Cardiac muscle cell (in vitro differentiated cells and primary cell): Measurements from ENCODE around the gene KRTAP3-2. TPM values are rescaled to one million over a fixed set of nuclear protein-coding genes. Genes with fewer than 3 reads are reported as not detected.

ENCODE experiments used
- DNase-seq, 2 donors: peaks; one replicate each; pipeline versions ENCODE4 v3.0.0 to v3.0.0-alpha.2; 2010 to 2017; ENCODE audit warnings: low read depth in 1 of 2, low spot score in 1 of 2
- H3K27ac ChIP-seq: fragments of 200-600 bp; sonication (generic); 2 replicates; pipeline ENCODE4 v1.5.1; 2016
- H3K27me3 ChIP-seq: fragments of 200-600 bp; sonication (generic); 2 replicates; pipeline ENCODE4 v1.6.0; 2016; ENCODE audit warnings: control low read depth
- H3K36me3 ChIP-seq: fragments of 200-600 bp; sonication (generic); 2 replicates; pipeline ENCODE4 v1.5.1; 2016; ENCODE audit warnings: control low read depth
- H3K4me1 ChIP-seq: fragments of 200-600 bp; sonication (generic); 2 replicates; pipeline ENCODE4 v1.8.1; 2017; ENCODE audit warnings: low read depth, mild to moderate bottlenecking, mixed run types
- H3K4me3 ChIP-seq: fragments of 200-600 bp; sonication (generic); 2 replicates; pipeline ENCODE4 v1.5.1; 2016; ENCODE audit warnings: mild to moderate bottlenecking
- H3K9me3 ChIP-seq: fragments of 200-600 bp; sonication (generic); 2 replicates; pipeline ENCODE4 v1.5.1; 2017; ENCODE audit warnings: low read depth, mild to moderate bottlenecking, control low read depth
- polyA plus RNA-seq: library from polyadenylated mRNA; unstranded; fragments of >200 nt; fragmentation: Nextera tagmentation; extraction: Ambion mirVana; gene quantifications from 2 replicates; pipeline ENCODE4 v1.2.1, GENCODE V29; 2016
- total RNA-seq: library from RNA; depleted of rRNA; stranded (reverse); fragments of >200 nt; gene quantifications from 2 replicates; pipeline ENCODE4 v1.2.3, GENCODE V29; 2016
- TF ChIP-seq, protein P1 (sequence below): IDR thresholded peaks from 2 replicates; pipeline ENCODE4 v1.5.1; 2012; ENCODE audit warnings: low read depth, mild to moderate bottlenecking, low read length

KRTAP3-2 gene
- total and polyA plus RNA-seq, 2 experiments from 2014 or later = not detected

GRCh38 chr17:41012326-41013120 lies 12.8 kb upstream of the KRTAP3-2 start:
- Histone ChIP-seq H3K36me3 (no peaks in the 10 kb centered on the region), H3K27me3 (no peaks in the 10 kb centered on the region), H3K4me3 (no peak overlapping the region), H3K4me1 (no peaks in the 10 kb centered on the region), H3K27ac (no peak overlapping the region), H3K9me3 (no peaks in the 10 kb centered on the region)
- TF ChIP-seq, protein P1, sequence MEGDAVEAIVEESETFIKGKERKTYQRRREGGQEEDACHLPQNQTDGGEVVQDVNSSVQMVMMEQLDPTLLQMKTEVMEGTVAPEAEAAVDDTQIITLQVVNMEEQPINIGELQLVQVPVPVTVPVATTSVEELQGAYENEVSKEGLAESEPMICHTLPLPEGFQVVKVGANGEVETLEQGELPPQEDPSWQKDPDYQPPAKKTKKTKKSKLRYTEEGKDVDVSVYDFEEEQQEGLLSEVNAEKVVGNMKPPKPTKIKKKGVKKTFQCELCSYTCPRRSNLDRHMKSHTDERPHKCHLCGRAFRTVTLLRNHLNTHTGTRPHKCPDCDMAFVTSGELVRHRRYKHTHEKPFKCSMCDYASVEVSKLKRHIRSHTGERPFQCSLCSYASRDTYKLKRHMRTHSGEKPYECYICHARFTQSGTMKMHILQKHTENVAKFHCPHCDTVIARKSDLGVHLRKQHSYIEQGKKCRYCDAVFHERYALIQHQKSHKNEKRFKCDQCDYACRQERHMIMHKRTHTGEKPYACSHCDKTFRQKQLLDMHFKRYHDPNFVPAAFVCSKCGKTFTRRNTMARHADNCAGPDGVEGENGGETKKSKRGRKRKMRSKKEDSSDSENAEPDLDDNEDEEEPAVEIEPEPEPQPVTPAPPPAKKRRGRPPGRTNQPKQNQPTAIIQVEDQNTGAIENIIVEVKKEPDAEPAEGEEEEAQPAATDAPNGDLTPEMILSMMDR = no peak
- no peak for DNase-seq

DNA sequence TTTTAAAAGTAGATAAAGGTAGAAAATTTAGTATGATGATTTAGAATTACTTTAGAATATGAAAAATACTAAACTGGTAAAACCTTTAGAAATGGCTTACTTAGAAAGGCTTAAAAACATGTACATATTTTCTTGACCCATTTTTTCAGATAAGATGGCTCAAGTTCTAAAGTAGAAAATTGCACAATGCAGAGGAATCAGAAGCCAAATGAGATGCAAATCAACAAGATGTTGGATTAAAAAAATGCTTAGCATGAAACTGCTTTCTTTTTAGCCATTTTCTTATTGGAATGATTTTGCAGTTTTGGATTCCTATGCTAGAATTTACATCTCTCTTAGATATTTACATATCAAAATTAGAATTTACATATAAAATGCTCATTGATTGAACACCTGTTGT lies 10.7 kb upstream of the KRTAP3-2 start:
- Histone ChIP-seq H3K36me3 (no peaks in the 10 kb centered on the region), H3K9me3 (no peaks in the 10 kb centered on the region), H3K4me3 (no peak overlapping the region), H3K4me1 (no peaks in the 10 kb centered on the region), H3K27ac (no peak overlapping the region), H3K27me3 (no peaks in the 10 kb centered on the region)
- TF ChIP-seq, protein P1 = no peak
- DNase-seq = no peak

DNA sequence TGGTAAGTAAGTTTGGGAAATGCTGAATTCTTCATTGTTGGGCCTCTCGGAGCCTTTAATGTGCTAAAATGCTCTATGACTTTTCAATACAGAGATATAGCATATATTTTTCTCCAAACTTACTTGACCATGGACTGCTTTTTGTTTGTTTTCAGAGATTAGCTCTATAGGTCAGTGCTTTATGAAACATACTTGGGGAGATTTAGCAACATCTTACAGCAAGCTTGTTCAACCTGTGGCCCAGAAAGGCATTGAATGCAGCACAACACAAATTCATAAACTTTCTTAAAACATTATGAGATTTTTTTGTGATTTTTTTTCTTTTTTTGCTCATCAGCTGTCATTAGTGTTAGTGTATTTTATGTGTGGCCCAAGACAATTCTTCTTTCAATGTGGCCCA lies 10.2 kb upstream of the KRTAP3-2 start:
- no peak overlapping the region for H3K4me3 ChIP-seq
- TF ChIP-seq, protein P1 = no peak
- H3K4me1 ChIP-seq = no peaks in the 10 kb centered on the region
- H3K27ac ChIP-seq = no peak overlapping the region
- no peaks in the 10 kb centered on the region for H3K36me3 ChIP-seq
- no peaks in the 10 kb centered on the region for H3K27me3 ChIP-seq
- DNase-seq = no peak
- H3K9me3 ChIP-seq = no peaks in the 10 kb centered on the region

DNA sequence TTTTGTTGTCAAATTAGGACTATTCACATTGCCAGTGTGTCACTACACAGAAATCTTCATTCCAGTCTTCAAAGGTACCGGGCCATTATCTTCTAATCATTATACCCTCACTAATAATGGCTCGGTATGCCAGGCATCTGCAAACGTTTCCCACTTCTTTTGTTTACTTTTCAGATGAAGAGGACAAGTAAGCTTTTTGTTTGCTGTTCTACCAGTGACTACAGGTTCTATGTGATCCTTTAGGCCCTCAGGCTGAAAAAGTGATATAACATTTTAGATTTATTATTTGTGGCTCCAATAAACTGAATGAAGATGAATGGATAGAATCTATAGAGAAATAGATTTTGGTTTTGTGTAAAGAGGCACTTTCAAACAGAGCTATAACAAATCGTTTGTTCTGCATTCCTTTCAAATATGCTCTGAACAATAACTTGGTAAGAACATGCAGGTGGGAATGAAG lies 9.6 kb upstream of the KRTAP3-2 start:
- H3K36me3 ChIP-seq = no peaks in the 10 kb centered on the region
- no peak for DNase-seq
- no peaks in the 10 kb centered on the region for H3K4me1 ChIP-seq
- no peak overlapping the region for H3K4me3 ChIP-seq
- H3K9me3 ChIP-seq = no peaks in the 10 kb centered on the region
- TF ChIP-seq, protein P1 = no peak
- H3K27ac ChIP-seq = no peak overlapping the region
- no peaks in the 10 kb centered on the region for H3K27me3 ChIP-seq

GRCh38 chr17:41008811-41009210 lies 9.1 kb upstream of the KRTAP3-2 start, which contains the start of gene KRTAP3-1:
Gene KRTAP3-1 (minus strand): TSS chr17:41009128. CDS start chr17:41009074, 54 bp downstream.
- H3K27me3 ChIP-seq = no peaks in the 10 kb centered on the region
- no peak for DNase-seq
- no peaks in the 10 kb centered on the region for H3K9me3 ChIP-seq
- H3K36me3 ChIP-seq = no peaks in the 10 kb centered on the region
- no peak within 1 kb of the TSS for H3K4me3 ChIP-seq
- no peak within 1 kb of the TSS for H3K27ac ChIP-seq
- no peaks in the 10 kb centered on the region for H3K4me1 ChIP-seq
- TF ChIP-seq, protein P1 = no peak
